Kasumi-1 (cell line): ENCODE results near the gene ANKRD29.
A peak's percentile ranks its signal among the peaks of the same experiment; 100 is the strongest.

Source experiments
- DNase-seq, 2 experiments: peaks; one replicate each; lab custom pipeline; 2025; lab: John Stamatoyannopoulos, UW

Gene ANKRD29

GRCh38 chr18:23662309-23663263 is at the start of gene ANKRD29:
Gene ANKRD29, minus strand, starts transcription at chr18:23662911. Its CDS starts 181 bp downstream, at chr18:23662730.
- DNase-seq: peak in 1 of 2 experiments; percentile 15

GRCh38 chr18:23712445-23712844 is 49.7 kb upstream of the ANKRD29 start:
- DNase-seq: peak; percentile 88 to 90

- DNase-seq: no peak
Measured at GRCh38 chr18:23711426-23711825, 48.7 kb upstream of the ANKRD29 start.

- no peak for DNase-seq
Measured at GRCh38 chr18:23710946-23711345, 48.2 kb upstream of the ANKRD29 start.

GRCh38 chr18:23710068-23710527 is 47.4 kb upstream of the ANKRD29 start:
- DNase-seq: no peak

- DNase-seq: no peak
Measured at GRCh38 chr18:23706971-23707640, 44.4 kb upstream of the ANKRD29 start.

- DNase-seq: no peak
Measured at GRCh38 chr18:23704806-23705205, 42.1 kb upstream of the ANKRD29 start.

- no peak for DNase-seq
Measured at GRCh38 chr18:23703987-23704384, 41.3 kb upstream of the ANKRD29 start.

GRCh38 chr18:23703057-23703986 is 40.6 kb upstream of the ANKRD29 start:
- peak; percentile 34 to 61 for DNase-seq

GRCh38 chr18:23702606-23703005 is 39.9 kb upstream of the ANKRD29 start:
- DNase-seq: no peak

GRCh38 chr18:23701544-23702064 is 38.9 kb upstream of the ANKRD29 start:
- DNase-seq: no peak

GRCh38 chr18:23701017-23701416 is 38.3 kb upstream of the ANKRD29 start:
- no peak for DNase-seq

- DNase-seq: no peak
Measured at GRCh38 chr18:23694637-23695430, 32.1 kb upstream of the ANKRD29 start.

GRCh38 chr18:23693846-23694245 is 31.1 kb upstream of the ANKRD29 start:
- no peak for DNase-seq

- DNase-seq: no peak
Measured at GRCh38 chr18:23690505-23691068, 27.9 kb upstream of the ANKRD29 start.

GRCh38 chr18:23689616-23690504 is 27.1 kb upstream of the ANKRD29 start:
- peak in 1 of 2 experiments; percentile 4 for DNase-seq

- peak; percentile 7 to 23 for DNase-seq
Measured at GRCh38 chr18:23689031-23689615, 26.4 kb upstream of the ANKRD29 start, which contains the start of gene LAMA3. Gene LAMA3, plus strand, starts transcription at chr18:23689453. Its CDS starts 231 bp downstream, at chr18:23689684.

GRCh38 chr18:23688528-23688927 is 25.8 kb upstream of the ANKRD29 start:
- DNase-seq: no peak
